ENCODE measurements around the gene MNX1. TPM values are rescaled to one million over a fixed set of nuclear protein-coding genes. Genes with fewer than 3 reads are reported as not detected.

MNX1 gene
- total RNA-seq, 2 experiments from 2014 or later, result not detected

- no peak overlapping the region for H3K27ac Mint-ChIP-seq
- ChIA-PET CTCF (no interaction called here), POLR2A (no interaction called here)
- no peaks in the 10 kb centered on the region for H3K9me3 Mint-ChIP-seq
- intact Hi-C loops (cut with micrococcal nuclease), result loop anchor here (2.0 to 5.0 kb wide), 2 partner anchors 15 to 1565 kb away; no protein-coding TSS in a partner anchor
- DNase-seq, result no peak
- H3K4me1 Mint-ChIP-seq (ENCODE audit: low read depth), result peaks cover 17% of the 10 kb centered on the region
- peaks cover 72% of the 10 kb centered on the region for H3K27me3 Mint-ChIP-seq
- no peaks in the 10 kb centered on the region for H3K36me3 Mint-ChIP-seq
- H3K4me3 Mint-ChIP-seq, result no peak overlapping the region
Observed at GRCh38 chr7:157017603-157018327, 7.3 kb upstream of the MNX1 start.

- POLR2A ChIA-PET, result no interaction called here
- Mint-ChIP-seq H3K36me3 (no peaks in the 10 kb centered on the region), H3K9me3 (no peaks in the 10 kb centered on the region), H3K4me3 (no peak overlapping the region), H3K27me3 (peaks cover 70% of the 10 kb centered on the region), H3K27ac (no peak overlapping the region), H3K4me1 (ENCODE audit: low read depth) (peaks cover 18% of the 10 kb centered on the region)
- CTCF ChIA-PET, result no interaction called here
- intact Hi-C loops (cut with micrococcal nuclease), result loop anchor here (2.0 to 5.0 kb wide), 2 partner anchors 14 to 1565 kb away; no protein-coding TSS in a partner anchor
- no peak for DNase-seq
Observed at GRCh38 chr7:157017149-157017548, 6.7 kb upstream of the MNX1 start.

GRCh38 chr7:157016352-157017041 is 6.0 kb upstream of the MNX1 start:
- Mint-ChIP-seq H3K27me3 (peaks cover 72% of the 10 kb centered on the region), H3K27ac (no peak overlapping the region), H3K36me3 (no peaks in the 10 kb centered on the region), H3K4me1 (ENCODE audit: low read depth) (peaks cover 25% of the 10 kb centered on the region), H3K4me3 (no peak overlapping the region), H3K9me3 (no peaks in the 10 kb centered on the region)
- intact Hi-C loops (cut with micrococcal nuclease), result loop anchor here (2.0 to 5.0 kb wide), 2 partner anchors 14 to 1564 kb away; no protein-coding TSS in a partner anchor
- ChIA-PET CTCF (no interaction called here), POLR2A (no interaction called here)
- DNase-seq, result peak; percentile 78

- peaks cover 76% of the 10 kb centered on the region for H3K27me3 Mint-ChIP-seq
- DNase-seq, result no peak
- peaks cover 25% of the 10 kb centered on the region for H3K4me1 Mint-ChIP-seq (ENCODE audit: low read depth)
- H3K4me3 Mint-ChIP-seq, result no peak overlapping the region
- H3K9me3 Mint-ChIP-seq, result no peaks in the 10 kb centered on the region
- no peaks in the 10 kb centered on the region for H3K36me3 Mint-ChIP-seq
- H3K27ac Mint-ChIP-seq, result no peak overlapping the region
- ChIA-PET POLR2A (no interaction called here), CTCF (no interaction called here)
- intact Hi-C loops (cut with micrococcal nuclease), result loop anchor here (2.0 to 5.0 kb wide), 2 partner anchors 13 to 1564 kb away; no protein-coding TSS in a partner anchor
Observed at GRCh38 chr7:157016024-157016351, 5.5 kb upstream of the MNX1 start.

- Mint-ChIP-seq H3K4me1 (ENCODE audit: low read depth) (peaks cover 25% of the 10 kb centered on the region), H3K36me3 (no peaks in the 10 kb centered on the region), H3K27ac (no peak overlapping the region), H3K4me3 (no peak overlapping the region), H3K9me3 (no peaks in the 10 kb centered on the region), H3K27me3 (peaks cover 71% of the 10 kb centered on the region)
- ChIA-PET POLR2A (no interaction called here), CTCF (no interaction called here)
- intact Hi-C loops (cut with micrococcal nuclease), result loop anchor here (5.0 kb wide), 4 partner anchors 122 to 1563 kb away; partner anchors contain the start of gene UBE3C
- no peak for DNase-seq
Observed at GRCh38 chr7:157014635-157015555, 4.4 kb upstream of the MNX1 start.

- no peak for DNase-seq
- ChIA-PET CTCF (no interaction called here), POLR2A (no interaction called here)
- peaks cover 72% of the 10 kb centered on the region for H3K27me3 Mint-ChIP-seq
- no peaks in the 10 kb centered on the region for H3K9me3 Mint-ChIP-seq
- H3K4me1 Mint-ChIP-seq (ENCODE audit: low read depth), result peaks cover 28% of the 10 kb centered on the region
- H3K36me3 Mint-ChIP-seq, result no peaks in the 10 kb centered on the region
- intact Hi-C loops (cut with micrococcal nuclease), result loop anchor here (5.0 kb wide), 3 partner anchors 123 to 1207 kb away; partner anchors contain the start of gene UBE3C
- no peak overlapping the region for H3K4me3 Mint-ChIP-seq
- no peak overlapping the region for H3K27ac Mint-ChIP-seq
Observed at GRCh38 chr7:157013602-157014549, 3.4 kb upstream of the MNX1 start.

GRCh38 chr7:157013101-157013500 is 2.6 kb upstream of the MNX1 start:
- peaks cover 74% of the 10 kb centered on the region for H3K27me3 Mint-ChIP-seq

GRCh38 chr7:157012113-157012547 is 1.7 kb upstream of the MNX1 start:
- Mint-ChIP-seq H3K4me3 (no peak overlapping the region), H3K27ac (no peak overlapping the region), H3K9me3 (no peaks in the 10 kb centered on the region), H3K27me3 (peaks cover 78% of the 10 kb centered on the region), H3K36me3 (no peaks in the 10 kb centered on the region), H3K4me1 (ENCODE audit: low read depth) (peaks cover 23% of the 10 kb centered on the region)
- ChIA-PET CTCF (no interaction called here), POLR2A (interaction anchor here (0.9 kb wide), 1 partner anchor 125 kb away, joined by 4 read pairs; no protein-coding TSS in a partner anchor)
- intact Hi-C loops (cut with micrococcal nuclease), result loop anchor here (5.0 kb wide), 3 partner anchors 125 to 1205 kb away; partner anchors contain the start of gene UBE3C
- no peak for DNase-seq

More at GRCh38 chr7:157013101-157013500, 2.6 kb upstream of the MNX1 start:
- POLR2A ChIA-PET, result interaction anchor here (0.9 kb wide), 1 partner anchor 124 kb away, joined by 4 read pairs; no protein-coding TSS in a partner anchor
- CTCF ChIA-PET, result no interaction called here
- Mint-ChIP-seq H3K4me3 (no peak overlapping the region), H3K4me1 (ENCODE audit: low read depth) (peaks cover 23% of the 10 kb centered on the region), H3K36me3 (no peaks in the 10 kb centered on the region), H3K9me3 (no peaks in the 10 kb centered on the region), H3K27ac (no peak overlapping the region)
- intact Hi-C loops (cut with micrococcal nuclease), result loop anchor here (5.0 kb wide), 3 partner anchors 124 to 1206 kb away; partner anchors contain the start of gene UBE3C
- no peak for DNase-seq

GRCh38 chr7:157011333-157012112 is 1.1 kb upstream of the MNX1 start:
- Mint-ChIP-seq H3K27ac (no peak overlapping the region), H3K4me3 (peak overlapping the region; percentile 51), H3K36me3 (no peaks in the 10 kb centered on the region), H3K4me1 (ENCODE audit: low read depth) (peaks cover 20% of the 10 kb centered on the region), H3K9me3 (no peaks in the 10 kb centered on the region), H3K27me3 (peaks cover 74% of the 10 kb centered on the region)
- POLR2A ChIA-PET, result no interaction called here
- CTCF ChIA-PET, result no interaction called here
- intact Hi-C loops (cut with micrococcal nuclease), result loop anchor here (5.0 kb wide), 3 partner anchors 126 to 1204 kb away; partner anchors contain the start of gene UBE3C
- no peak for DNase-seq

- H3K27me3 Mint-ChIP-seq, result peaks cover 72% of the 10 kb centered on the region
- POLR2A ChIA-PET, result no interaction called here
- H3K9me3 Mint-ChIP-seq, result no peaks in the 10 kb centered on the region
- DNase-seq, result no peak
- H3K4me1 Mint-ChIP-seq (ENCODE audit: low read depth), result peaks cover 15% of the 10 kb centered on the region
- intact Hi-C loops (cut with micrococcal nuclease), result loop anchor here (5.0 to 10.0 kb wide), 5 partner anchors 127 to 1635 kb away; partner anchors contain the start of genes EN2 and UBE3C
- no peak overlapping the region for H3K27ac Mint-ChIP-seq
- peak overlapping the region; percentile 39 for H3K4me3 Mint-ChIP-seq
- no peaks in the 10 kb centered on the region for H3K36me3 Mint-ChIP-seq
- CTCF ChIA-PET, result no interaction called here
Observed at GRCh38 chr7:157009778-157010587, 480 bp downstream of the MNX1 start.
